Dedifferentiated amniotic fluid mesenchymal stem cell (primary cell): ENCODE data around the gene GRM7.

ENCODE experiments used
- DNase-seq: peaks from one replicate; pipeline ENCODE4 v3.0.0-alpha.2; 2016; ENCODE audit errors: extremely low spot score

The GRM7 gene

DNA sequence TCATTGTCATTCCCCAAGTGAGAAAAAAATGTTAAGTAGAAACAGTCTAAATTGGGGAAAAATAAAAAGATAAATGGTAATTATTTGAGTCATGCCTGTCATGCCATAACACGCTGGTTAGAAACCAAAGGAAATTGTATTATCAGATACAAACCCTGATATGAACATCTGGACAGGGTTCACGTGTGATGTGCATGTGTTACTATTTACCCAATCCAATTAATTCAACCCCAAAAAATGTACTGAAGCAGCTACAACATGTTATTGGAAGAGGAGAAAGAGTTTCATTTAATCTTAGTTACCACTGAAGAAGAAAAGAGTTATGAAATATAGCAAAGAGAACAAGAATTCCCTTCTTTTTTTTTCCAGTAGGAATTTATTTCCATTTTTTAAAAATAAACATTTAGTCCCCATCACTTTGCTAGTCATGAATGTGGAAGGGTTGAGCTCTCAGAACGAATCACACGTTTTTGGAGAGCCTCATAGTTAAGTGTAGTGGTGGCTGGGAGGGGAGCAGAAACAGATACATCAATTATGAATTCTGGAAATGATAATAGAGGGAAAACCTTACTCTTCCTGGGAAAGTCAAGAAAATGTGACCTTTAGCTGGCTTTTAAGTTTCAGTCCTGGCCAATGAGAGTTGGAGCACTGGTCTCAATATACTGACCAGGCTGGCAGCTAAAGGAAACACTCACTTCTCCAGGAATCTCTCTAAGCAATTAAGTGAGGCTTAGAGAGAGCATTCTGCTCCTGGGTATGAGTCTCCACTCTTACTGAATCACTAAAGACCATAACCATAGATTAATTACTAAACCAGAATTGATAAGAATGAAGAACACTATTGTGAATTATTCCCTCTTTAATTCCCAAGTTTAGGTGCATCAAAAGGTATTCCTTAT, 796.5 kb downstream of the GRM7 start:
- no peak for DNase-seq

DNA sequence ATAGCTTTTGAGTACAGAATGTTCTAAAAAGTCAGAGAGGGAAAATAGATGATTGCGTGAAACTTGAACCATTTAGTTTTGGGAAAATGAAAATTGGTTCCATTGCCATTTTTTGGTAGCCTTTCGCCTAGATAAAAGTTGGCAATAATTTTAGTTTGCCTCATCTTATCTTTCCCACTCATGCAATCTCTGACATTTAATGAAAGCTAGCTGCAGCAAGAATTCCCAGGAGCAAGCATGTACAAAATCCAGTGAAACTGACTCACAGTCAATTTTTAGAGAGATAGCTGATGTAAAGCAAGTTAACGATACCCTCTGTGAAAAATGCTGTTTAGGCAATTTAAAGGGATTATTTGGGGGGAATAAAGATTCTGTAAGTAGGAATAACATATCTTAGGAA, 797.4 kb downstream of the GRM7 start:
- no peak for DNase-seq

GRCh38 chr3:7659079-7659478, 798.2 kb downstream of the GRM7 start:
- no peak for DNase-seq

GRCh38 chr3:7663771-7664170, 802.9 kb downstream of the GRM7 start:
- no peak for DNase-seq

DNA sequence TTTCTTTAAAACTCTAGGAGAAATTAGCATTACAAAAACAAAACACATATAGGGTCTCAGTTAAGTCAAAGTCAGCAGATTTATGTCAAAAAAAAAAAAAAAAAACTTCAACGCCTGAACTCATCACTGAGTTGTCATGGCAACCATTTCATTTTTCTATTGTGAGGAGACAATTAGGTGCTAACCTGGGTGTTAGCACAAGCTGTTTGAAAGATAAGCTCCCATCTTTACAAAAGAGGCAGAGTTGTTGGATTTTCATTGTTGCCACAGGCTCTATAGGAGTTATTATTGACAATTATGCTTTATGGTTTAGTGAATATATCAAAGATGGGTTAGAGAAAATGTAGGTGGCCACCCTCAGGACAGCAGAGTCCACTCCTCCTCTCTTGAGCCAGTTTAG, 806.9 kb downstream of the GRM7 start:
- DNase-seq, result no peak

GRCh38 chr3:7669641-7670040, 808.7 kb downstream of the GRM7 start:
- no peak for DNase-seq

DNA sequence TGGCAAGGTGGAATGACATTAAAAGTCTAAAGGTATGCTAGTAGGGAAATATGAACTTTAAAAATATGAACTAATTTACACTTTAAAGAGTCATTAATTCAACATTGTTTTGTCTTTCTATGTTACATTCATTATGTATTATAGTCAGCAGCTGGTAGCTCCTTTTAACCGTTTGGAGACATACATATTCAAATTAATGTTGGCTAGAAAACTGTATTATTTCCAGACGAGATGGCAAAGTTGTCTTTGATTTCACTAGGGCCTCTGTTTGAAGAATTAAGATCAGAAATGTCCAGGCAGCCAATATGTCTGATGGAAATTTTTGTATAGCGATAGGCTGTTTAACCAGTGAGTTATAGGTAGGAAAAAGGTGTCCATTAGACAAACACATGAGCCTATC, 817.6 kb downstream of the GRM7 start:
- no peak for DNase-seq

DNA sequence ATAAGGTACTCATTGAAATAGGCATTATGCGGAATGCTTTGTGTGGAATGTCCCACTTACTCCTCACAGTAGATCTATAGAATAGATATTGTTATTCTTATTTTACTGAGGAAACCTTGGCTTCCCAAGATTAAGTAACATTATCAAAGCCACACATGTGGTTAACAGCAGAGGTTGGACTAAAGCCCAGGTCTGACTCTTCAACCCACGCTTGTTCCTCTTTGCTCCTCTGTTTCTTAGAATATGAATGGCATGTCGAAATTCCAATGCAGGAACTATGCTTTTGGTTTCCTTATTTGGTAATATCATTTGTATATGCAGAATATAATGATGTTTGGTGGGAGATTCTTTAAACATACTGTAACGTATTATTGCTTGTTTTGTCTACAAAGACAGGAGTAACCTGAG, 821.9 kb downstream of the GRM7 start:
- no peak for DNase-seq

- DNase-seq, result no peak
Observed at GRCh38 chr3:7683426-7683825, 822.5 kb downstream of the GRM7 start.

- DNase-seq, result no peak
Observed at GRCh38 chr3:7684182-7684715, 823.3 kb downstream of the GRM7 start.

DNA sequence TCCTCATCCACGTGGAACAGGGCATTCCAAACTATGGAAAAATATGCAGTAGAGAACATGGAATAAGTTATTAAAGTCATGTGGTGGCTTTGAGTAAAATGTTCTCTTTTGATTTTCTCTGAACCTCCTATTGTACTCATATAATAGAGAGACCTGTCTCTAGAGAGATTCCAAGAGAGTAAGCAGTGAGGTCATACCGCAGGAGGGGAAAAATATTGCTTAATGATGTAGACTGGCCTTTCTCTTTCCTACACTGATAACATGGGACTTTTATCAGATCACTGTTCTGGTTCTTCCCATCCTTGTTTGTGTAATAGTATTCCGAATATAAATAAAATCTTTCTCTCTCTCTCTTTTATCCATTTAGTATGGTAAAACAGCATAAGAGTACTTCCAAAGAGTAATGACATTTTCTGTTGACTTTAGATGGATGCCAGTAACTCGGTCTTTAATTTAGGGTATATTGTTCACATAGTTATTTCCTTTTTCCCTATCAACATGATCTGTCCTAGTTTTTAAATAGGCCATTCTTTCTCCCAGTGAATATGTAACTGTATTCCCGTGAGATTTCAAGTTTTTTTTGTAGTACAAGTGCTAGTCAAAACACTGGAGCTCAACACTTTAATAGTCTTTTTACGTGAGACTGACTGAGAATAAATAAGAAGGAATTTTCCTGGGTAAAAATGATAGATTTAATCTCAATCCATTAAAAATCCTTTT, 826.7 kb downstream of the GRM7 start:
- no peak for DNase-seq

- no peak for DNase-seq
Observed at GRCh38 chr3:7692866-7693265, 832.0 kb downstream of the GRM7 start.

DNA sequence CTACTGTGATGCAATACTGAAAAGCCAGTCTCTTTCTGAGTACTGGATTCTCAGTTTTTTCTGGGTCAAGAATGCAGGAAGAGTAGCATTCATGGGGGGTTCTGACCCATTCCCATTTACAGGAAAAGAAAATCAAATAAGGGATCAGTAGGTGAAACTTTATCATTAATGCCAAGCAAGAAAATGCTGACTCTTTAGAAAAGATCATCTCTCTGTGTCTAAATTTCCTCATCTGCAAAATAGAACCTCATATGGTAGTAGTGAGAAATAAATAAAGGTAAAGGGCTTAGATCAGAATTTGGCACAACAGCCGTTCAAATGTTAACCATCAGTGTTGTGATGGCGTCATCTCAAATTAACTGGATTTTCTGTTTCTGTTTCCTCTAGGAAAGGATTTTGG, 833.1 kb downstream of the GRM7 start:
- no peak for DNase-seq

GRCh38 chr3:7695049-7695448, 834.1 kb downstream of the GRM7 start:
- no peak for DNase-seq

DNA sequence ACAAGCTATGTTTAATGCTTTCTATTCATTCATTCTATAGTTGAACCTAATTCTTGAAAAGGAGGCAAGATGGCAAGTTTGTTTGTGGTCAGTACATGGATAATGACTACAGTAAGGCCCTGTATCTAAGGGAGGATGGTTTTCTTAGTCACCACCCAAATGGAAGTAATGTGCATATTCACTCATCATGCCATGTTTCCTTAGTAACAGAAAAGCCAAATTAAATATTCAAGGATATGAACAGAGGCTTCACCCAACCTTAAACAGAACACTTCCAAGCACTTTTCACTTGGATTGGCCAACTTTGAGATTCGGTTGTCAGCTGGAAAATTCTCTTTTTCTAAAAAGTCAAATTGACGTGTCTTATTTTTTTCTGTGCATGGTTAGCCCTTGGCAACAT, 835.4 kb downstream of the GRM7 start:
- DNase-seq, result no peak

- no peak for DNase-seq
Observed at GRCh38 chr3:7697548-7697947, 836.6 kb downstream of the GRM7 start.

DNA sequence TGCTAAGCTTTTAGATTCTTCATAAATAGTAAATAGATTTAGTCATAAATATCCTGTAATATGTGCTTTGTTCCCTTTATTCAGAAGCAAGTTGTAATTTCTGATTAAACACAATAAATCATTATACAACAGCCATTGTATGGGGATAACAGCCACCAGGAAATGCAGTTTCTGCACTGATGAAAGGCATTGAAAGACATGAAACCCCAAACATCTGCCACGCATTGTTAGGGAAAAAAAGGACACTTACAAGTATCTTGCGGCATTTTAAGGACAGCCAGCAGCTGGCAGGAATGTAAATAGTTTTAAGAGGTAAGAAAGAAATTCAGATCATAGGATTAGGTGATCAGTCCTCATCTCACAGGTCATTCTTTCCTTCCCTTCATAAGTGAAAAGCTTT, 839.6 kb downstream of the GRM7 start:
- no peak for DNase-seq

DNA sequence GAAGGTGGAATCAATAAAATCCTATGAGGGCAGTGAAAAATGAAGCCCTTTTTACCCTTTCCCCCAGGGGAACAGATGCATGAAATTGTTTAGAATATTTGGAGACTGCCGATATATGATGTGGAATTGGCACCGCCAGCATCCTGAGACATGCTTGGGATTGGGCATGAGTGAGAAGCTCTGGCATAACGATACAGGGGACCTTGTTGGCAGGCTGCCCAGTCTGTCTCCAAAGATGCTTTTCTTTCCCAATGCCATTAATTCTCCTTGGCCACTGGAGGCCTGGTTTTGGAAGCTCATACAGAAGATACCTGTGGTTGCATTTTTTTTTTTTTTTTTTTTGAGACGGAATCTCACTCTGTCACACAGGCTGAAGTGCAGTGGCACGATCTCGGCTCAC, 840.1 kb downstream of the GRM7 start:
- DNase-seq, result no peak

GRCh38 chr3:7707187-7707586, 846.3 kb downstream of the GRM7 start:
- DNase-seq, result no peak

DNA sequence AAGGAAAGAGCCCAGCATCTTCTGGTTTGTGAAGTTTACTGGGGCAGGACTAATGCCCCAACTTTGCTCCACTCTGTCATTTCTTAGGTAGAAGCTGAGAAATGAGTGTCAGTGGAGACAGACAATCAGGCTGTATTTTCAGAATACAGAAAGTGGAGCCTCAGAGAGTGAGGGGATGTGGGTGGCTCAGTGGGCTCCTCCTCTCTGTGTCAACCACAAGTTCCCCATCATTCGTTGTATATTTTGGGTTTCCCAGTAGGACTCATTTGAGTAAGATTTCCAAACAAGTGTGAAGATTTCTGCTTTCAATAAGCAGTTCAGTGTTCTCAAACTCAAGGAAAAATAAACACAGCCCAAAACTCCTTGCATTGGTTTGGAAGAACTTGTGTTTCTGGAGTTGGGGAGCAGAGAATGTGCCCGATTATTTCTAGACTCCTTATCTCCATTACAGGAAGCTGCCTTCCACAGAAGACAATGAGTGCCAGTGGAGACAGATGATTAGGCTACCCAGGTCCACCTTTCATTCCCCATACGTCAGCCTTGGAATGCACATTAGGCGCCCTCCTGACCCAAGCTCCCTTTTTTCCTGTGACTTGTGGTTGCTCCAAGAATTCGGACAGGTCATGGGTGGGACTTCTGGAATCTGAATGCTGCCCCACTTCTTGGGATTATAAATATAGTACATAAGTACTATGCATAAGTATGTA, 848.6 kb downstream of the GRM7 start:
- no peak for DNase-seq

- DNase-seq, result no peak
Observed at GRCh38 chr3:7710284-7710683, 849.4 kb downstream of the GRM7 start.

DNA sequence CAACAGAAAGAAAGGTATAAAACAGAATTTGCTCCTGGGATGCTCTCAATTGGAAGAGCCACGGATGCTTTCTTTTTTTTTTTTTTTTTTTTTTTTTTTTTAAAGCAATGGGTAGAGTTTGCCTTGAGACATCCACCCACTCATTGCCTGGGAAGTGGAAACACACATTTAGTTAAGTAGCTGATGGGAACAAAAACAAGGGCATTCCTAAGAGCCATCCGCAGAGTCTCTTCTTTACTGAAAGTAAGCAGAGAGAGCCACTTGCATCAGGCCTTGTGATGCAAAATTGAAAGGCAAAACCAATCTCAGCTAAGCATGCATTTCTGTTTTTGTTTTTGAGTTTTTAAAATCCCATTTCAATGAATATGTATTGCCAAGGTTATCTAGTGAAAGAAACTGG, 852.8 kb downstream of the GRM7 start:
- DNase-seq, result no peak
